Hepatocyte (in vitro differentiated cells): ENCODE measurements around the gene PLAAT3.

Experiments
- EZH2 ChIP-seq: fragments of 200-600 bp; sonication (generic); IDR thresholded peaks from 2 replicates; pipeline ENCODE4 v1.6.1; 2016; ENCODE audit warnings: antibody characterized with exemption, mild to moderate bottlenecking, borderline replicate concordance
- EZH2phosphoT487 ChIP-seq: fragments of 200-600 bp; sonication (generic); IDR thresholded peaks from one replicate; pipeline ENCODE4 v1.6.1; 2018; ENCODE audit warnings: antibody characterized with exemption, mild to moderate bottlenecking, low read depth, moderate library complexity; ENCODE audit not compliant: unreplicated experiment, severe bottlenecking
- TF ChIP-seq, protein P1 (sequence below): fragments of 200-600 bp; sonication (generic); IDR thresholded peaks from 2 replicates; pipeline ENCODE4 v1.5.1; 2016; ENCODE audit warnings: antibody characterized with exemption, mild to moderate bottlenecking; ENCODE audit not compliant: poor library complexity

DNA sequence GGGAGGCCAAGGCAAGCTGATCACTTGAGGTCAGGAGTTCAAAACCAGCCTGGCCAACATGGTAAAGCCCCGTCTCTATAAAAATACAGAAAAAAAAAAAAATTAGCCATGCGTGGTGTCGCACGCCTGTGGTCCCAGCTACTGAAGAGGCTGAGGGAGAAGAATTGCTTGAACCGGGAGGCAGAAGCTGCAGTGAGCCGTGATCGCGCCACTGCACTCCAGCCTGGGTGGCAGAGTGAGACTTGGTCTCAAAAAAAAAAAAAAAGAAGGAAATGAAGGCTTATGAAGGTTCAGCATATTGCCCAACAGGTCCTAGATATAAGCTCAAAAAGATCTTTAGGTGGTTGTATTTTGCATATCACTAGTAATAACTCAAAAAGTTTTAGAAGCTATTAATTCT lies 46.7 kb upstream of the PLAAT3 start:
- TF ChIP-seq EZH2 (no peak), EZH2phosphoT487 (no peak)
- TF ChIP-seq, protein P1, sequence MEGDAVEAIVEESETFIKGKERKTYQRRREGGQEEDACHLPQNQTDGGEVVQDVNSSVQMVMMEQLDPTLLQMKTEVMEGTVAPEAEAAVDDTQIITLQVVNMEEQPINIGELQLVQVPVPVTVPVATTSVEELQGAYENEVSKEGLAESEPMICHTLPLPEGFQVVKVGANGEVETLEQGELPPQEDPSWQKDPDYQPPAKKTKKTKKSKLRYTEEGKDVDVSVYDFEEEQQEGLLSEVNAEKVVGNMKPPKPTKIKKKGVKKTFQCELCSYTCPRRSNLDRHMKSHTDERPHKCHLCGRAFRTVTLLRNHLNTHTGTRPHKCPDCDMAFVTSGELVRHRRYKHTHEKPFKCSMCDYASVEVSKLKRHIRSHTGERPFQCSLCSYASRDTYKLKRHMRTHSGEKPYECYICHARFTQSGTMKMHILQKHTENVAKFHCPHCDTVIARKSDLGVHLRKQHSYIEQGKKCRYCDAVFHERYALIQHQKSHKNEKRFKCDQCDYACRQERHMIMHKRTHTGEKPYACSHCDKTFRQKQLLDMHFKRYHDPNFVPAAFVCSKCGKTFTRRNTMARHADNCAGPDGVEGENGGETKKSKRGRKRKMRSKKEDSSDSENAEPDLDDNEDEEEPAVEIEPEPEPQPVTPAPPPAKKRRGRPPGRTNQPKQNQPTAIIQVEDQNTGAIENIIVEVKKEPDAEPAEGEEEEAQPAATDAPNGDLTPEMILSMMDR: no peak
